ENCODE results near the gene LRCH4. TPM values are rescaled to one million over a fixed set of nuclear protein-coding genes. Genes with fewer than 3 reads are reported as not detected.
"Not testable (repeated sequence)": the region's sequence is repeated elsewhere in the genome, so short reads cannot be mapped to it uniquely, and the experiment has no call there.

The LRCH4 gene
- total and polyA plus RNA-seq, 4 experiments from 2014 or later, result 119 to 412 (median 280) TPM

DNA sequence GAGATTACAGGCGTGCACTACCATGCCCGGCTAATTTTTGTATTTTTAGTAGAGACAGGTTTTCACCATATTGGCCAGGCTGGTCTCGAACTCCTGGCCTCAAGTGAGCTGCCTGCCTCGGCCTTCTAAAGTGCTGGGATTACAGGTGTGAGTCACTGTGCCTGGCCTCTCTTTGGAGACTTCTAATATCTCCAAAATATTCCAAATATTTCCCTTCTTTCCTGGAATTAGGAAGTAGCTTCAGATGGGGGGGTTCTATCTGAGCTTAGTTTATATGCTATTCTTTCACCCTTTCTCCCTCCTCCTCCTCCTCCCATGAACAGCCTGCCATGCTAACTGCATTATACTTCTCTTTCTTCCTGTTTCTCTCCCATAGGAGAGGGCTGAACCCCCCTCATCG lies 37.5 kb downstream of the LRCH4 start:
- ChIA-PET POLR2A (ENCODE audit: partially characterized antibody) (interaction anchor here (1.1 to 11.5 kb wide), 12 partner anchors 8 to 119 kb away, joined by 3 to 121 read pairs (median 10); partner anchors contain the start of genes AGFG2, FBXO24, LRCH4 and MEPCE), CTCF (ENCODE audit: partially characterized antibody) (interaction anchor here (1.0 to 13.6 kb wide), 12 partner anchors 9 to 144 kb away, joined by 3 to 254 read pairs (median 6); partner anchors contain the start of genes AGFG2, FBXO24, LRCH4 and MEPCE)
- H3K4me1 ChIP-seq (ENCODE audit: insufficient read depth, low read length), result peaks cover 73% of the 10 kb centered on the region
- H3K4me3 Mint-ChIP-seq, result peak overlapping the region in 7 of 8 donors; percentile 4 to 88 (median 72)
- H3K36me3 ChIP-seq (ENCODE audit: insufficient read depth, low read length), result peaks cover 22% of the 10 kb centered on the region
- H3K27me3 ChIP-seq (ENCODE audit: insufficient read depth, low read length); intact Hi-C loops (cut with micrococcal nuclease); H3K9me3 ChIP-seq (ENCODE audit: control insufficient read depth in 1 of 2, low read length in 2 of 2); H3K9me3 Mint-ChIP-seq; DNase-seq; H3K27me3 Mint-ChIP-seq; H3K4me3 ChIP-seq (ENCODE audit: low read length in 2 of 2): not testable (repeated sequence)
- peak overlapping the region; percentile 66 for H3K27ac ChIP-seq (ENCODE audit: low read depth, low read length)
- peak overlapping the region; percentile 70 to 98 (median 91) for H3K27ac Mint-ChIP-seq
- H3K36me3 Mint-ChIP-seq, result peaks cover 20 to 34% of the 10 kb centered on the region in 2 donors
- peaks cover 57 to 79% (median 69%) of the 10 kb centered on the region in 4 donors for H3K4me1 Mint-ChIP-seq

DNA sequence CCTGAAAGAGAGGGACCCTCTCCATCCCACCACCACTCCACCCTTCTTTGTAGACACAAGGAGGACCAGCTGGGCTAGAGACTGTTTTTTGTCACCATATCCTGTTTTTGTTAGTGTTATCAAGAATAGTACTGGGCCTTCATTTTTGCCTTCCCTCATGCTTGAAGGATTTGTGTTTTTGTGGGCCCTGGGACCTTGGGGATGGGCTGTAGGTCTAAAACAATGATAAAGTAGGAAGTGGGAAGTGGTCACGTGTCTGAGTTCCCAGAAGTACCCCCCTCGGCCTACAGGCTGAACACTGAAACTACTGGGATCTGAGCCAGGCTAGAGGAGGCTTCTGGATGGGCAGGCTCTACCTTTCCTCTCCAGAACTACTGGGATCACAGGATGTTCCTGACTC lies 38.1 kb downstream of the LRCH4 start:
- H3K4me3 ChIP-seq (ENCODE audit: low read length in 2 of 2), result no peak overlapping the region
- H3K27me3 ChIP-seq (ENCODE audit: insufficient read depth, low read length), result no peaks in the 10 kb centered on the region
- Mint-ChIP-seq H3K27me3 (no peaks in the 10 kb centered on the region), H3K27ac (peak overlapping the region; percentile 61 to 98 (median 91)), H3K4me1 (peaks cover 62 to 85% (median 74%) of the 10 kb centered on the region in 4 donors), H3K4me3 (peak overlapping the region; percentile 81 to 97 (median 88)), H3K9me3 (no peaks in the 10 kb centered on the region), H3K36me3 (peaks cover 18 to 30% of the 10 kb centered on the region in 2 donors)
- H3K27ac ChIP-seq (ENCODE audit: low read depth, low read length), result peak overlapping the region; percentile 66
- H3K4me1 ChIP-seq (ENCODE audit: insufficient read depth, low read length), result peaks cover 78% of the 10 kb centered on the region
- ChIA-PET CTCF (ENCODE audit: partially characterized antibody) (interaction anchor here (0.6 to 13.6 kb wide), 13 partner anchors 8 to 144 kb away, joined by 3 to 254 read pairs (median 6); partner anchors contain the start of genes AGFG2, FBXO24, LRCH4 and TSC22D4), POLR2A (ENCODE audit: partially characterized antibody) (interaction anchor here (1.1 to 11.5 kb wide), 8 partner anchors 8 to 119 kb away, joined by 3 to 121 read pairs (median 38); partner anchors contain the start of genes AGFG2, FBXO24, LRCH4 and MEPCE)
- intact Hi-C loops (cut with micrococcal nuclease), result loop anchor here (1.0 kb wide), 1 partner anchor 9 kb away; the partner anchor contains the start of gene AGFG2
- H3K9me3 ChIP-seq (ENCODE audit: control insufficient read depth in 1 of 2, low read length in 2 of 2), result no peaks in the 10 kb centered on the region
- peaks cover 16% of the 10 kb centered on the region for H3K36me3 ChIP-seq (ENCODE audit: insufficient read depth, low read length)
- no peak for DNase-seq

DNA sequence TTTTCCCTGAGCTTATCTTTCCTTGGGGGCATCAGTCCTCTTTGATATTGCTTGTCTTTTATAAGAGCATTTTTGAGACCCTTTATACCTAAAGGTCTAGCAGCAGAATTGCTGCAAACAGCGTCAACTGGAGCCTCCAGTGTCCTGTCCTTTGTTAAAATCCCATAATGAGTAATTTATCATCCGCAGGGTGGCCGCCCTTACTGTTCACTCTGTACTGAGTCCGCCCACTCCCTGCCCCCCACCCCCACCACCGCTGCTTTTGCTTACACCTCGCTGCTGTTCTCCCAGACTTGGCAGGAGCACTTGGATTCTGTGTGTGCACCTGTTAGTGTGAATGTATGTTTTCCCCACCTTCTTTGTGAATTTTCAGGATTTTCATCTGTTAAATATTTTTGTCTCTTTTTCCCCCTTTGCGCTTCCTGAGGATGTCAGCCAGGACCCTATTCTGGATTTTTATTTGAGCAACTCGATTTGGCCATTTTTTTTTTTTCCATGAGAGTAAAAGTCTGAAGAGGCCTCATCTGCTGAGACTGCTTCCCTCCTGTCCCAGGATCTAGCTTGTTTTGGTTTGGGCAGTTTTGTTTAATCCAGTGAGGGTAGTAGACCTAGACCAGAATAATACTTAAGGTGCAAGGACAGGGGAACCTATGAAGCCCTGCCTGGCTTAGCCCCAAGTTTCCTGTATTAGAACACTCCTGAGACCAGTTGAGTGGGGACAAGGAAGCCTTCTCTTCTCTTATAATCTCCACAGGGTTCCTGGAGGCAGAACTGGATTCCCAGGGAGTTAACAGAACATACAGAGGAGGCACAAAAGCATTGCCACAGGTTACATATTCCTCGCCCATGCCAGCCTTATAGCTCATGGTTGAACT lies 38.8 kb downstream of the LRCH4 start:
- Mint-ChIP-seq H3K9me3 (no peaks in the 10 kb centered on the region), H3K4me3 (peak overlapping the region; percentile 81 to 97 (median 88)), H3K36me3 (peaks cover 12 to 24% of the 10 kb centered on the region in 2 donors), H3K27ac (peak overlapping the region; percentile 61 to 98 (median 91)), H3K4me1 (peaks cover 69 to 87% (median 78%) of the 10 kb centered on the region in 4 donors), H3K27me3 (no peaks in the 10 kb centered on the region)
- H3K9me3 ChIP-seq (ENCODE audit: control insufficient read depth in 1 of 2, low read length in 2 of 2), result no peaks in the 10 kb centered on the region
- H3K4me3 ChIP-seq (ENCODE audit: low read length in 2 of 2), result peak overlapping the region; percentile 11 to 29
- no peaks in the 10 kb centered on the region for H3K27me3 ChIP-seq (ENCODE audit: insufficient read depth, low read length)
- ChIA-PET POLR2A (ENCODE audit: partially characterized antibody) (interaction anchor here (0.5 to 11.5 kb wide), 12 partner anchors 7 to 327 kb away, joined by 3 to 121 read pairs (median 18); partner anchors contain the start of genes AGFG2, FBXO24, LRCH4 and MEPCE), CTCF (ENCODE audit: partially characterized antibody) (interaction anchor here (0.5 to 13.6 kb wide), 15 partner anchors 8 to 157 kb away, joined by 3 to 254 read pairs (median 4); partner anchors contain the start of genes AGFG2, FBXO24, LRCH4 and TSC22D4)
- peaks cover 85% of the 10 kb centered on the region for H3K4me1 ChIP-seq (ENCODE audit: insufficient read depth, low read length)
- peak overlapping the region; percentile 66 for H3K27ac ChIP-seq (ENCODE audit: low read depth, low read length)
- no peak for DNase-seq
- peaks cover 10% of the 10 kb centered on the region for H3K36me3 ChIP-seq (ENCODE audit: insufficient read depth, low read length)
- intact Hi-C loops (cut with micrococcal nuclease), result loop anchor here (1.0 kb wide), 1 partner anchor 8 kb away; the partner anchor contains the start of gene AGFG2

DNA sequence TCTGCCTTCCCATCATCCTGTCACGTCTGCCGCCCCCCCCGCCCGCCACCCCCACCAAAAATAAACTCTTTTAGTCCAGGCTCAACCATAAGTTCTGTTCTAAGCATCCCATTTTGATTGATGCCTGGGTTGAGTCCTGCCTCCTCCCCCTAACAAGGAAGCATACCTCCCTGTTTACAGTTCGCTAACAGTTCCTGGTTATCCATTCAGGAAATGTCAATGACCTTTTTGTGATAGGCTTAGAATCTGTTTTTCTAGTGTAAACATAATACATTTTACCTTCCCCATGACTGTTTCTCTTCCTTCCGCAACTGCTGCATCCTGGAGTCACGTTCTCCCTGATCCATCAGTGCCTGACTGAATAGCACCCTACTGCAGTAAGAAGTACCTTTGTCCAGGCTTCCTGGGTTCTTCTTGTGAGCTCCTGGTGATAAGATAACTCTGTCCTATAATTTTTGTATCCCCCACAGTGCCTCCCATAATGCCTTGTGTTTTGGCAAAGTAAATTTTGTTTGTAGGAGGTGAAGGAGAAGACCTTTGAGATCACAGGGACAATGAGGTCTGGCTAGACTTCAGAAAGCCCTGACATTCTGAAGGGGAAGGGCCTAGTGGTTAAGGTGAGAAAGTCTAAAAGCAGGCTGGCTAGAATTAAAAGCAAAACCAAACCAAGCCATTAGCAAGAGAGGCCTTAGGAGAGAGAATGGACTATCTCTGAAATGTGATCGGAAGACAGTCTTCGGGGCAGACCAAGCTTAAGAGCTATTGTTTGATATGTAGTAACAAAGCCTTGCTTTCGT lies 39.6 kb downstream of the LRCH4 start:
- peak overlapping the region; percentile 25 to 29 for H3K4me3 ChIP-seq (ENCODE audit: low read length in 2 of 2)
- no peaks in the 10 kb centered on the region for H3K27me3 Mint-ChIP-seq
- intact Hi-C loops (cut with micrococcal nuclease), result no loop called here

DNA sequence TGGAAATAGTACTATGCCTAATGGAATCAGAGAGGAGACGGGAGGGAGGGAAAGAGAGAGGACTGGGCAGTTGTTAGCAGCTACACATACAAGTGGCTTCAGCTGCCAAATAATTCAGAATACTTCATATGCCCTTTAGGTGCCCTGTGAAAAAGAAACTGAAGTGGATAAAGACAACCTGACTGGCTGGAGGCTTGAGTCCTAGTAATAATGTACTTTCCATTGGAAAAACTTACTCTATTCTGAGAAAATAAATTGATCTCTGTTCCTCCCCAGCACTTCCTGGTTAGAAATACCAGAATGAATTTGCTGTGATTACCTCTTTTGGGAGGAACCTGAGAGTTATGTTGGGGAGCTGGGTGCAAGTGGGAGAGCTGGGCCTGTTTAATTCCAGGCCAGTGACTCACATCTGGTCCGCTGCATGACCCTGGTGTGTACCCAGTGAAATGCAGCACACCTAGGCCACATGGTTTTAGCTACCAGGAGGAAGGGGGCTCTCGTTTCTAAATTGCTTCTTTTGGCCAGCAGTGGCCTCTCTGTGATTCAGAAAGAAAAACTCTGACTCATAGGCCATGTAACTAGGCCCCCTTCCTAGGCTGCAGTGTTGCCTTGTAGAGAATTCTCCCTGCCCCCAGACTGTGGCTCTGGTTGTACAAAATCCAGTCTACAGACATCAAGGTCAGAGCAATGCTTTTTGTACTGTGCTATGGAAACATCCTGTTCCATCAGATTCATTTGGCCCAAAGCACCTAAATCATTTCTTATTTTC lies 40.4 kb downstream of the LRCH4 start:
- intact Hi-C loops (cut with micrococcal nuclease), result no loop called here
- Histone ChIP-seq H3K27me3 (ENCODE audit: insufficient read depth, low read length) (no peaks in the 10 kb centered on the region), H3K4me3 (ENCODE audit: low read length in 2 of 2) (peak overlapping the region; percentile 25 to 29), H3K4me1 (ENCODE audit: insufficient read depth, low read length) (peaks cover 99% of the 10 kb centered on the region), H3K36me3 (ENCODE audit: insufficient read depth, low read length) (peaks cover 6% of the 10 kb centered on the region), H3K9me3 (ENCODE audit: control insufficient read depth in 1 of 2, low read length in 2 of 2) (no peaks in the 10 kb centered on the region), H3K27ac (ENCODE audit: low read depth, low read length) (peak overlapping the region; percentile 66)
- peak overlapping the region; percentile 69 to 97 (median 88) for H3K4me3 Mint-ChIP-seq
- peak in 1 of 5 donors; percentile 84 for DNase-seq
- no peaks in the 10 kb centered on the region for H3K9me3 Mint-ChIP-seq
- H3K36me3 Mint-ChIP-seq, result peaks cover 10 to 24% of the 10 kb centered on the region in 2 donors
- peak overlapping the region; percentile 61 to 98 (median 91) for H3K27ac Mint-ChIP-seq
- peaks cover 76 to 100% (median 89%) of the 10 kb centered on the region in 4 donors for H3K4me1 Mint-ChIP-seq
- ChIA-PET POLR2A (ENCODE audit: partially characterized antibody) (interaction anchor here (0.7 to 11.5 kb wide), 18 partner anchors 5 to 326 kb away, joined by 3 to 121 read pairs (median 8); partner anchors contain the start of genes AGFG2, FBXO24, GNB2 and LRCH4), CTCF (ENCODE audit: partially characterized antibody) (interaction anchor here (0.9 to 13.6 kb wide), 10 partner anchors 9 to 160 kb away, joined by 3 to 254 read pairs (median 6); partner anchors contain the start of genes FBXO24, LRCH4 and TSC22D4)
- no peaks in the 10 kb centered on the region for H3K27me3 Mint-ChIP-seq

More for the DNA sequence above, 39.6 kb downstream of the LRCH4 start:
- Mint-ChIP-seq H3K27ac (peak overlapping the region; percentile 61 to 98 (median 91)), H3K4me3 (peak overlapping the region; percentile 81 to 97 (median 88)), H3K9me3 (no peaks in the 10 kb centered on the region), H3K4me1 (peaks cover 73 to 95% (median 85%) of the 10 kb centered on the region in 4 donors), H3K36me3 (peaks cover 12 to 24% of the 10 kb centered on the region in 2 donors)
- Histone ChIP-seq H3K9me3 (ENCODE audit: control insufficient read depth in 1 of 2, low read length in 2 of 2) (no peaks in the 10 kb centered on the region), H3K27me3 (ENCODE audit: insufficient read depth, low read length) (no peaks in the 10 kb centered on the region), H3K36me3 (ENCODE audit: insufficient read depth, low read length) (peaks cover 6% of the 10 kb centered on the region), H3K27ac (ENCODE audit: low read depth, low read length) (peak overlapping the region; percentile 66), H3K4me1 (ENCODE audit: insufficient read depth, low read length) (peaks cover 94% of the 10 kb centered on the region)
- POLR2A ChIA-PET (ENCODE audit: partially characterized antibody), result interaction anchor here (0.5 to 11.5 kb wide), 14 partner anchors 6 to 326 kb away, joined by 3 to 121 read pairs (median 12); partner anchors contain the start of genes AGFG2, FBXO24, LRCH4 and MEPCE
- CTCF ChIA-PET (ENCODE audit: partially characterized antibody), result interaction anchor here (0.5 to 13.6 kb wide), 11 partner anchors 7 to 157 kb away, joined by 3 to 254 read pairs (median 6); partner anchors contain the start of genes AGFG2, FBXO24 and LRCH4
- DNase-seq, result peak; percentile 54 to 69 (median 59)
